Stimulated activated CD8-positive, alpha-beta memory T cell treated with anti-CD3 and anti-CD28 coated beads, Interleukin-7, amount 100 ng/mL, for 1 hour (primary cell): ENCODE results near the gene ZNF345.

ENCODE experiments used
- DNase-seq, 2 donors: peaks; one replicate each; pipeline ENCODE4 v3.0.0-alpha.2; 2020; ENCODE audit warnings: low read depth in 2 of 2

The ZNF345 gene

DNA sequence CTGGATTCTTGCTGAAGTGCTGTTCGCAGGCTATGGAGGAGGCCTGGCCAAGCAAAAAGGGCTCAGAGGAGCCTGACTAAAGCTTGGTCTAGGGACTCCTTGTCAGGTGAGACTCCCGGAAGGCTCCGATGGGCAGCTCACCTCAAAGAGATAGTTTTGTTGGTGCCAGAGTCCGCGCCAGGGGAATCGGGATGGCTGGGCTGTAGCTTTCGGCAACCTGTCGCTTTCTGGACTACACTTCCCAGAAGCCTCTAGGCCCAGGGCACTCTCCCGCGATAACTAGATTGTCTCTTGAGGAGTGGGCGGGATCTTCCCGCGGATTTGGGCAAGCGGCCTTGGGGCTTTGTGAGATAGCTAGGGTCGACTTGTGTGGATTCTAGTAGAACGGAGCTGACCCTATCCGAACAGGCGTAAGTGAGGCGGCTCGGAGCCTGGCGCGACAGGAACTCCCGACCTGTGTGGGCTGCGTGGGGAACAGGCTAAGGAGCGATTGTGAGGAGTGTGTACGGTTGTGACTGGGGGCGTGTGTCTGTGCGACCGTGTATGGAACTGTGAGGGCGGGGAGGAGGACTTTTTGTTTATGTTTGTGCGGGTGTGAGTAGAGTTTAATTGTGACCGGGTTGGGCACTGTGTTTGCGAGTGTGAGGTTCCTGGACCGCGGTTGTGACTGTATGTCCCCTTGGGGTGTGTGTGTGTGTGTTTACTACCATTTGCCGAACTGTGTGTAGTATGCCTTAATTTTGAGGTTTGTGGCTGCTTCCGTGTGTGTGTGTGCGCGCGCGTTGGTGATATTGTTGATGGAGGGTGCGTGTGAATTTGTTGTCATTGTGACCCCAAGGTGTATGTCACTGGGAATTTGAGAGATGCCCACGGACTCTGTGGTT is at the start of gene ZNF345:
ZNF345 (plus strand) TSS at position 318 of the 884 bp plus-strand sequence. CDS start 25,955 bp downstream, outside the sequence.
- peak; percentile 61 to 66 for DNase-seq

DNA sequence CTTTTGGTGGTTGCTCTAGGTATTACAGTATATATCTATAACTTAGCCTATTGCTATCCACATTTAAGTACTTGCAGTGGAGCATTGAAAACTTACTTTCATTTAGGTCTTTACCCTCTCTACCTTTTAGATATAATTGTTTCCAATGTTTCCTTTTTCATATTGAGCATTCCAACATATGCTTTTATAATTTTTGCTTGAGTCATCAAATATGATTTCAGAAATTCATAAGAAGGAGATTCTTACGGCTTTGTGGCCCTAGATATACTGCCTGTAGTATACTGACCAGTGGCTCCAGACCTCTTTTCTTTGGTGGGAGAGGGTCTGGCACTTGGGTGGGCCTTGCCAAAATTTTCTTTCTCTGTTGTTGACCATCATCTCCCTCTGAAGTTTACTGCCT is 45.3 kb upstream of the ZNF345 start:
- DNase-seq, result no peak

DNA sequence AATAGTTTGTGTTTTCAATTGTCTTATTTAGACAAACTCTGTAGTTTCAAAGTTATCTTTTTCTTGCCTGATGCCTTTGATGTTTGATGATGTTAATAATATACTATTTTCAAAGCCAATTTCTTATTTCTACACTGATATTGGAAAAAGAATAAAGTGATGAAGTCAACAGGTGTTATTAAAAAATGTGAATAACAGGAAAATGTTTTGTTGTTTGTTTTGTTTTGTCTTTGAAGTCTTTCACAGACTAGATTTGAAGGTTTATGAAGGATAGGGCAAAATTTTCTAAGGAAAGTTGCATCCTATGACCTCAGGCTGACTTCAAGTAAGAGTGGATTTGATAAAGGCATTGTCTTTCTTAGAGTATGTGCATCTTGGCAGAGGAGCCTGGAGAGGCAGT is 43.6 kb upstream of the ZNF345 start:
- DNase-seq, result no peak

GRCh38 chr19:36819130-36819630 is 31.5 kb upstream of the ZNF345 start:
- no peak for DNase-seq

GRCh38 chr19:36821758-36822157 is 28.9 kb upstream of the ZNF345 start:
- no peak for DNase-seq

GRCh38 chr19:36833430-36833829 is 17.2 kb upstream of the ZNF345 start:
- DNase-seq, result no peak

DNA sequence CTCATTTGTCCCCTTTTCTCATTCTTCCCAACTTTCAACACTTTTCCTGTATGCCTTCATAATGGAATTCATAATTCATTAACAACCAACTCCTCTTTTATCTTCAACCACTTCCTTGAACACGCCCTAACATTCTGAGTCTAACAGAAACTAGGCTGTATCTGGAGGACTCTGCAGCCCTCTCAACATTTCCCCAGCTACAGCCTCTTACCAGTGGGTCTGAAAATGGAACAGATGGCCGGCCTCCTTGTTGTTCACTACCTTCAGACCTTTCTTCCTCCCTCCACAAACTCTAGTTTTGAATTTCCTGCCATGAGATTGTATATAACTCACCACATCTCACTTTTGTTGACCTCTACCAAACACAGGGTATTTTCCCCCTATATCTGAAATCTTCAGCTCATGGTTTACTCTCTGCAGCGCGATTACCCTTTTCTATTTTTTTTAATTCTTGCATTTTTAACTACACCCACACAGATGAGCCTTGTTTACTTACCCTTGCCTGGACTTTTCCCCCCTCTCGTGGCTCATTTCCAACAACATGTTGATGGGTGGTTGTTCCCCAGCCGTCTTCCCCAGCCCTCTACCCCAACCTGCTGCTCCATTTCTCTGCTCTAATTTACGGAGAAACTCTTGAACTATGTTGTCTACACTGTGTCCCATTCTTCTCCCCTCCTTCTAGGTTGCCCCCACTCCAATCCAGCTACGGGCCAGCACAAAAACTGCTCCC is 13.3 kb upstream of the ZNF345 start:
- no peak for DNase-seq

DNA sequence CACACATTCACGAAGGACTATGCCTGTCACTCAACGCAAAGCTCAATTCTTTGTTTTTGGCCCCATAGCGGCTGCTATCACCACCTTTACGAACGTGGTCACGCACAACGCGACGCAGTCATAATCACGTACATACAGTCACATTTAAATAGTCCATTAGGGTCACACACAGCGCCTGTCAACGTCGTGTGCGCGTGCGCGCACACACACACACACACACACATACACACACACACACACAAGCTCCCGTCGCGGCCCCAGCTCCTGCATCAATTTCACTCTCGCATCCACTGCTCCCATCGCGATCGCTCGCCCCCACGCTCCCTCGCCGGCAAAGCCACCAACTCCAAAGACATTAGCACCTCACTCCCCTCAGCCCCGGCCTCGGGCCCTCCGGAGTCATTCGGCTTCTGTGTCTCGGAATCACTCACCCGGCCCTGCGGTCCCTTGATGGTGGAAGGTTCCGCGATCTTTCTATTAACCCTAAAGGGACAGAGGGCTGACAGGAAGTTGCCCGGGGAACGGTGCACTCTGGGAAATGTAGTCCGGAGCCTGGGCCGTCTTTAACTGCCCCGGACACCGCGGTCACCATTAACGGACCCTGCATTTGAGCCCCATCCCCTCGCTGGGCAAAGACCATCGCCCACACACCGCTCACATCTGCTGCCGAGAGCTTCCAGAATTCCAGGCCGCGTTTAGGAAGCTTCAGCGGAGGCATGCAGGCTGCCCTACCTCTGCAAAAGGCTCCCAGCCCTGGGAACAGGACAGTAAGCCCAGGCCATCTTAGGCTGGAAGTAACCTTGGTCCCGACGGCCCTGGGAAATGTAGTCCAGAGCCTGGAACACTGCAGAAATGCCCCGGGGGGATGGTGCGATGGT is 12.5 kb upstream of the ZNF345 start, which contains the start of gene ZNF790:
ZNF790 (minus strand) TSS at position 482 of the 878 bp plus-strand sequence. CDS start 12,768 bp downstream, outside the sequence.
- DNase-seq, result peak; percentile 59 to 61

DNA sequence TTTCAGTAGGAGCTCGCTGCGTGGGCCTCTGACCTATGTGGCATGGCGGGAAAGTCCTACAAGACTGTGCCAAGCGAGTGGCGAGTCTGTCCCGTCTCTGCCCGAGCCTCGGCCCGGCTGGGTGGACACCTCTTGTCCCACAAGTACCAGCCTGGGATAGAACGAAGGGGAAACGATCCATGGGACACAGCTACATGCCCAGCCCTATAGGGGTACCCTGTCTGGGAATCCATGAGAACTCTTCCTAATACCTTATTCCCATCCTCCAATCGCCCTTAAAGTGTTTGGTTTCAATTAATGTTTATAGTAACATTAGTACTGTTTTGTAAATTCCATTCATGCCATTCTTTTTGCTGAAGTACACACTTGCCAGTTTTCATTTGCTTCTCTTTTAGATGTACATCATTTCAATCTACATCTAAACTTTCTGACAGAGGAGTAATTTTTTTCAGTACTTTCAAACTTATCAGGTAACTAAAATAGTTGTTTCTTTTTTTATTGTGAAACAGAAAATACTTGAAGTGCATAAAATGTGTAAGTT is 11.8 kb upstream of the ZNF345 start:
- no peak for DNase-seq

DNA sequence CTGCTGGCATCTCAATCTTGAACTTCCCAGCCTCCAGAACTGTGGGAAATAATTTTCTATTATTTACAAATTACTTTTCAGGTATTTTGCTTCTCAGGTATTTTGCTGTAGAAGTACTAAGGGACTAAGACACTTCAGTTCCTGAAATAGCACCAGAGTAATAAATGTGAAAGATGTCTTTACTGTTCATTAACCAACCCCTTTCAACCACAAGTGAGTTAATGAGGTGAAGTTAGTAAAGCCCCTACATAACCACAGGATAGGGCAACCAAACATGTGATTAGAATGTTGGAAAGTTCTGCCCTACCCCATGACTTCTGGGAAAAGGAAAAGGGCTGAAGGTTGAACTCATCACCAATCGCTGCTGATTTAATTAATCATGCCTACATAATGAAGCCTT is 2.7 kb upstream of the ZNF345 start:
- no peak for DNase-seq

- peak; percentile 70 to 75 for DNase-seq
Observed at GRCh38 chr19:36849701-36850558, 746 bp upstream of the ZNF345 start.

DNA sequence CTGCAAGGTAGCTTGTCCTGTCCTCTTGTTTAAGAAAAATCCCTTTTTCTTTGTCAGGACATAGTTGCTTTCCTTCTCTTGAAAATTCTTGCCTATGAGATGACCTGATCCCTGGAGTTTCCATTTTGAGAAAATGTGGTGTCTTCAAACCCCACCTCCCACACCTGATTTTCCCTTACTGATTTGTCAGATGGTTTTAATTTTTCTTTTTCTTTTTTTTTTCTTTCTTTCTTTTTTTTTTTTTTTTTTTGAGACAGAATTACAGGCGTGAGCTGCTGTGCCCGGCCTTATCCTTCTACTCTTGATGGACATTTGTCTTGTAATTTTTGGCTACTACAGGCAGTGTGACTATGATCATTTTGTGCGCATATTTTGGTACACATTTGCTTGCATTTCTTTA is 1.2 kb downstream of the ZNF345 start:
- no peak for DNase-seq

DNA sequence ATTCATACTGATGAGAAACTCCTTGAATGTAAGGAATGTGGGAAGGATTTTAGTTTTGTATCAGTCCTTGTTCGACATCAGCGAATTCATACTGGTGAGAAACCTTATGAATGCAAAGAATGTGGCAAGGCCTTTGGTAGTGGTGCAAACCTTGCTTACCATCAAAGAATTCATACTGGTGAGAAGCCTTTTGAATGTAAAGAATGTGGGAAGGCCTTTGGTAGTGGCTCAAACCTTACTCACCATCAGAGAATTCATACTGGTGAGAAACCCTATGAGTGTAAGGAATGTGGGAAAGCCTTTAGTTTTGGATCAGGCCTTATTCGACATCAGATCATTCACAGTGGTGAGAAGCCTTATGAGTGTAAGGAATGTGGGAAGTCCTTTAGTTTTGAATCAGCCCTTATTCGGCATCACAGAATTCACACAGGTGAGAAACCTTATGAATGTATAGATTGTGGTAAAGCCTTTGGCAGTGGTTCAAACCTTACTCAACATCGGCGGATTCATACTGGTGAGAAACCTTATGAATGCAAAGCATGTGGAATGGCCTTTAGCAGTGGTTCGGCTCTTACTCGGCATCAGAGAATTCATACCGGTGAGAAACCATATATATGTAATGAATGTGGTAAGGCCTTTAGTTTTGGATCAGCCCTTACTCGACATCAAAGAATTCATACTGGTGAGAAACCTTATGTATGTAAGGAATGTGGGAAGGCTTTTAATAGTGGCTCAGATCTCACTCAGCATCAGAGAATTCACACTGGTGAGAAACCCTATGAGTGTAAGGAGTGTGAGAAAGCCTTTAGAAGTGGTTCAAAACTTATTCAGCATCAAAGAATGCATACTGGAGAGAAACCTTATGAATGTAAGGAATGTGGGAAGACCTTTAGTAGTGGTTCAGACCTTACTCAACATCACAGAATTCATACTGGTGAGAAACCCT is 26.6 kb downstream of the ZNF345 start:
- DNase-seq, result no peak

- no peak for DNase-seq
Observed at GRCh38 chr19:36891768-36892357, 41.2 kb downstream of the ZNF345 start.

DNA sequence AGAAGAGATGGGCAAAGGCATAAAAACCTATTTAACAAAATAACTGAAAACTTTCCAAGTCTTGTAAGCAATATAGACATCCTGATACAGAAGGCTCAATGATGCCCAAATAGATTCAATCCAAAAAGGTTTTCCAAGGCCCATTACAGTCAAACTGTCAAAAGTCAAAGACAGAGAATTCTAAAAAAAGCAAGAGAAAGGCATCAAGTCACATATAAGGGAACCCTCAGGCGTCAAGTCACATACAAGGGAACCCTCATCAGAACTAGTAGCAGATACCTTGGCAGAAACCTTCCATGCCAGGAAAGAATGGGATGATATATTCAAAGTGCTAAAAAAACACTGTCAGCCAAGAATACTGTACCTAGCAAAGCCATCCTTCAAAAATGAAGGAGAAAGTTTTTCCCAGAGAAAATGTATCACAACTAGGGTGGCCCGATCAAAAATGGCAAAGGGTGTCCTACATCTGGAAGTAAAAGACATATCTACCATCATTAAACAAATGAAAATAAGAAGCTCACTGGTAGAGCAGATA is 44.2 kb downstream of the ZNF345 start:
- no peak for DNase-seq

- no peak for DNase-seq
Observed at GRCh38 chr19:36898422-36898821, 47.7 kb downstream of the ZNF345 start.

GRCh38 chr19:36915992-36916830 is 65.5 kb downstream of the ZNF345 start, which contains the start of the genes ZNF568 and ZNF829:
Gene ZNF568, plus strand, starts transcription at chr19:36916332. Its CDS starts 6,439 bp downstream, at chr19:36922771.
Gene ZNF829, minus strand, starts transcription at chr19:36916291. Its CDS starts 1,124 bp downstream, at chr19:36915167.
- peak; percentile 73 to 78 for DNase-seq
